ENCODE results near the gene GASK1B.

The GASK1B gene

DNA sequence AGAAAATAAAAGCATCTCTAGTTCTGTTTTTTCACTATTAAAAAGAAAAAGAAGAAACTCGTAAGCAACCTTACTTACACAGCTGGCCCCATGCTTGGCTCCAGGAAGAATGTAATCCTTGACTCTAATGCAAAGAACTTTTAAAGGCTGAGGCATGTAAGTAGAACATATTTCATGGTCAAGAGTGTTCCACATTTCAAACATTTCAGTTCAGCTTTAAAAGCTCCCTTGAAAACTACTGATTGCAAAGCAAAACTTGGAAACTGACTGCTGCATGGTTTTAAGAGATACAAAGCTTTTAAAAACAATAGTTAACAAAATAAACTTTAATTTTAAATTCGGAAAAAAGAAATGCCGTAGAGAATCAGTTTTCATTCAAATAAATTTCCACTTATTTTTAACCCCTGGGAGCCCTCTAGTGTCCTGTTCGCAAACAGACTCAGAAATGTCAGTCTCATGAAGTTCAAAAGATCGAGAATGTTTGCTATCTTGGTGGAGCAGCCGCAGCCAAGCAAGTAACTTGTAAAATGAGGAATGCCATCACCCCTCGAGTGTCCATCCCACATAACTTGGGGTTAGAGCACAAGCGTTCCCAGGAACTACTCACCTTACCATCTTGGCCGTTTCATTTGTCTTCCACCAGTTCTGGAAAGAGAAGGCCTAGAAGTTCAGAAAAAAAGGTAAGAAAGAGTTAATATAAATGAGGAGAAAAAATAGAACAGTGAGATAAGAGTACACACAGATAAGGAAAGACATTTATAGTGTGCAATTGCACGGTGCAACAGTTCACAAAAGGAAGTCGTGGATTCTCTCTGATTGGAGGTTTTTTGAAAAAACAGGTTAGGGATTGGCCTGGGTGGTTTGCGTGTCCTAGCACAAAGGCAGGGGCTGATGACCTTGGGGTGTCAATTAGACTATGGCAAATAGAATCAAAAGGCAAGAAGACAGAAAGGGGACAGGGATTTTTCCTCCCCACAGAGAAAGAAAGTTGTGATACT lies at the start of gene GASK1B:
TSS of gene GASK1B (minus strand) at position 765 of the 998 bp plus-strand sequence. CDS start 1,650 bp downstream, outside the sequence.
- no peak for DNase-seq

DNA sequence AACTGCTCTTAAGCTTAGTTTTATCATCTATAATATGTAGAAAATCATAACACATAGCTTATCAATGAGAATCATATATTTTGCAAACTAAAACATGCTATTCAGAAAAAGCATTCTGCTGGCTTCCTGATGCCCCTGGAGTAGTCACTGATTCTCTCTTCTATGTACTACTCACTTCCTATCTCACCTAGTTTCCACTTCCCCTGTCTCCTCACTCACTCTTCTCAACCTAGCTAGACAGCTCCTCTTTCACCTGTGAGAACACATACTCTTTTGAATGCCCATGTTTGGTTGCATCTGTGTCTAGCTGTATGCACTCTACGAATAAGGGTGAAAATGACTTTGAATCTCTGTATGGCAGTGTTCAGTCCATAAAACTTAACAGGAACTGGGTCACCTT lies 46.8 kb upstream of the GASK1B start:
- DNase-seq, result no peak

DNA sequence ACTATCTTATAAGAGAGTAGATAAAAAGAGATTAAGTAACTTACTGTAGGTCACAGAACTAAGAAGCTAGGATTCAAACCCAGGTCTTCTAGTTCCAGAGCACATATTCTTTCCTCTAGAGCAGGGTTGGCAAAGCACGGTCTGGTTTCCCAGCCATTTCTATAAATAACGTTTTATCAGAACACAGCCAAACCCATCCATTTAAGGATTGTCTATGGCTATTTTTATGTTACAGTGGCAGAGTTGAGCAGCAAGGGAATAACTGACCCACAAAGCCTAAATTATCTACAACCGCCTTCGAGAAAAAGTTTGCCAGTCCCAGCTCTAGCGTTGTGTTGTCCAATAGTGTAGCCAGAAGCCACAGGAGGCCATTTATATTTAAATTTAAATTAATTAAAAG lies 44.9 kb upstream of the GASK1B start:
- DNase-seq, result no peak

DNA sequence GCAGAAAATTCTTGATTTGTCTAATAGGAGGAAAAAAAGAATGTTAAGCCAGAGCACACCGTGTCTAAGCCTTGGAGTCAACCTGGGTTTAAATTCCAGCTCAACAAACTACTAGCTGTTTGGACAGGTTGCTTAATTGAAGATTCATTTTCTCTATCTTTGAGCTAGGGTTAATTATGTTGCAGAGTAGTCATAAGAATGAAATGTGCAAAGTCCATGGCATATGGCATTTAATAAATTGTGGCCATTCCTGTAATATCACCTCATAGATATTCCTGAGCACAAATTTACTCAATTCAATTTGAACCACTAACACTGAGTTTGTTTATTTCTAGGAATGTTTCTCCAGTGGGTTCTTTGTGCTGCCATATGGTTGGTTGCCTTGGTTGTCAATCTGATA lies 42.0 kb upstream of the GASK1B start:
- DNase-seq, result no peak

DNA sequence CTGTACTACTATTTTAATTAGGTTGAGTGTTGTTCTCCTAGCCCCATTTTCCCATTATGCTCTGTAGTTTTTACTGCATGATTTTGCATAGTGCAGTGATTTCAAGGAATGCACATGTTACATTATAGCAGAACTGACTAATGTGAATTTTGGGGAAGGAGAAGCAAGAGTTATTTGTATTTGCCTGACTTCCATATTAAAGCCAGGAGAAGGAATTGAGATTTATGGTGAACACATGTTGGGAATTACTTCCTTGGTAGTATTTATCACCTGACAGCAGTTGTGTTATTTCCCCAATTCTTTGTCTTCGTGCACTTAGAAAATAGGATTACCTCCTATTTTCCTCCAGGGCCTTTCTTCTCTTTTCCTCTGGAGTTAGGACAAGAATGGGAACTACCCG lies 40.6 kb upstream of the GASK1B start:
- no peak for DNase-seq

DNA sequence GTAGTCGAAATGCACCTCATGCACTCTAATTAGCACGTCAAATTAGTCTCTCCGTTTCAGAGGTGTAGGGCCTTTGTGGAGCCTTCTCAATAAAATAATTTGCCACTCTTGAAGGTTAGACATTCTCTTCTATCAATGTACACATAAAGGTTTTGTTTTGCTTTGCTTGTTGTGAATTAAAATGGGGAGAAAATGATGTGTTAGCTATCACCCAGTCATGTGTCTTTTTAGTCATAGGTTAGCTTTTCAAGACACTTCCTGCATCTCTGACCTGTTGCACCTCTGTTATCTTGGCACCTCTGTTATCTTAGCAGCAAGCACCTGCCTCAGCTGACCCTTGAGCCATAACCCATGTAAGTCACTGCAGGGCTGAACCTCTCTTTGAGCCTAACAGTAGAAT lies 38.4 kb upstream of the GASK1B start:
- DNase-seq, result no peak

DNA sequence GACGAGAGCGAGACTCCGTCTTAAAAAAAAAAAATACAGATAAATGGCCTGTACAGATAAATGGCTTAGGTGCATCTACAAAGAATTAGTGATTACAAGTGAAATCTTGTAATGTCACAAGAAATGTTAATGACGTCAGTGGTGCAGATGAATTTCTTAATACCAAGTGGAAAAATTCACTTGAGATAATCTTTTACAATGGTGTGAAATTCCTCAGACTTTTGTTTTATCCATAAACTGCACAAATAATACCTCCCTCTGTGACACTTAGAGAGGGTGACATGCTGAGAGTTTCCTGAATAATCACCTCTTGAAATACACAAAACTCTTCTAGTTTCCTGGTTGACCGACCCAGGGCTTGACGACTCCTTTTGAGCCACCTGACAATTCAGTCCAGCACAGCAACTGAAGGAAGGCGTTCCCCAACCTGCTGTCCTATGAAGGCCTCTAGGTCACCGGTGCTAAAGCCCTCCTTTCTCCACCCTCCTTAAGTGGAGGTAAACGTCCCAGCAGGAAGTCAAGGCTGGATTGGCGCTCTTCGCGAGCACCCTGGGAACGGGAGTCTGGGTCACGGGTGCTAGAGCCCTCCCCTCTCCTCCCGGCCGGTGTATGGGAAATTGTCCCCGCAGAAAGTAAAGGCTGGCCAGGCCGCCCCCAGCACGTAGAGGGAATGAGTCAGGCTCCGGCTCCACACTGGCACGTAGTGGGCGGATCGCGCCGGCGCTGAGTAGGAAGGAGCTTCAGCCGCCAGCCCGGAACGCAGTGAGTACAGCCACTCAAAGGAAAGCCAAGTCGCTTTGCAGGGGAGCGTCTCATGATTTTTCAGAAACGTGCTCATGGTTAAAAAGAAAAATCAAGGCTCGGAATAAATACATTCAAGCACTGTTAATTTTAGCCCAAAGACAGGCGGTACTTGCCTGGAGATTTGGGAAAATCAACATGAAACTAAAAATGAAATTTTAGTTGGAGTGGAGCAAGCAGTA lies 37.3 kb upstream of the GASK1B start, which contains the start of gene TMEM144:
TSS of gene TMEM144 (plus strand) at position 662 of the 983 bp plus-strand sequence. CDS start 2,182 bp downstream, outside the sequence.
- peak; percentile 50 for DNase-seq

DNA sequence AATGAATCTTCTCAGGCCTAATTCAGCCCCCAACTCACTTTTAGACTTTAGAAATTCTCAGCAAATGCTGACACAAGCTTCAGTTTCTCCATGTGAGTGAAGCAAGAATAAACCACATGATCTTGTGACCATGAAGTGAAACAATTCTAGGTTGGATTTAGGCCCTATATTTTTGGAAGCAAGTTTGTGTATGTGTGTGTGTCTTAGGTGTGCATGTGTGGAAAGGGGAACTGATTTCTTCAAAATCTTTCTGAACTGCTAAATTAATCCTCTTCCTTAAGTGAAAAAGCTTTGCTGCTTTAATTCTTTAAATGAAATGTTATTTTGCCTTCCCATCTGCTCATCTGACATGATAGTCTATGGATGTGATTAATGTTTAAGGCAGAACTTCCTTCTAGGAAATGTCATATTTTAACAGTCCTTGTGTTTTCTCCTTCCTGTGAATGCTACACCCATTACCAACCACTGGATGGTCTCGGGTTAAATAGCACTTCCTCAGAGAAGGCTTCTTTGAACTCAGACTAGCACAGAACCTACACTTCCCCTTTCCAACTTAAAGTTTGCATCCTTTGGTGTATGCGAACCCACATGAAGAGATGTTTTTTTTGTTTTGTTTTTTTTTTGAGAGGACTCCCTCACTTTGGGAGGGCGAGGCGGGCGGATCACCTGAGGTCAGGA lies 36.3 kb upstream of the GASK1B start:
- DNase-seq, result no peak

DNA sequence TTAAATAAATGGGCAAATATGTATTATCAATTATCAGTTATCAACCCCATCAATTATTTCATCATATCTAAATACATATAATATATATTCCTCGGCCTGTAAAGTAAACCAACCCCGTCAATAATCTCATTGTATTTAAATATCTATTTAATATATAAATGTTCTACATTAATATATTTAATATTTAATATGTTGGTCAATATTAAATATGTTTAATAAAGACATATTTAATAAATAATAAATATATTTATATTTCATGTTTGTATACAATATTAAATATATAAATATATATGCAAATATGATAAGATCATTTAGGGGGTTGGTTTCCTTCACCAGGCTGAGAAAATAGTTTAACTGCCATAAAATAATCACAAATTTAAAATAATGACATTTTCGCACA lies 31.1 kb upstream of the GASK1B start:
- DNase-seq, result no peak

DNA sequence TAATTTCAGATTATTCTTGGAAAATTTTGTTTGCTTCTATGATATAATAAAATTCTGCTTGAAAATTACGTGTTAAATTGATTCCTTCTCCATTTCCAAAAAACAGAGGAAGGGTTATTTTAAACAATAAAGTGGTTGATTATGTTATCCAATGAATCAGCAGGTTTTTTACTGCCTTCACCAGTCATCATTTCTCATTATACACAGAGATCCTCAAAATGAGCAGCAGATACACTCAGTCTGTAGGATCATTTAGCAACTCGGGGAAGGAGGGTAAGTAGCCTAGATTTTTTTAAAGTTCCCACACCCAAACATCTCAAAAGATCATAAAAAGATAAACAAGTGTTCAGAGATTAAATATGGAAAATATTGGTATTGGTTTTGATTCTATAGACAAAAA lies 30.6 kb upstream of the GASK1B start:
- no peak for DNase-seq

DNA sequence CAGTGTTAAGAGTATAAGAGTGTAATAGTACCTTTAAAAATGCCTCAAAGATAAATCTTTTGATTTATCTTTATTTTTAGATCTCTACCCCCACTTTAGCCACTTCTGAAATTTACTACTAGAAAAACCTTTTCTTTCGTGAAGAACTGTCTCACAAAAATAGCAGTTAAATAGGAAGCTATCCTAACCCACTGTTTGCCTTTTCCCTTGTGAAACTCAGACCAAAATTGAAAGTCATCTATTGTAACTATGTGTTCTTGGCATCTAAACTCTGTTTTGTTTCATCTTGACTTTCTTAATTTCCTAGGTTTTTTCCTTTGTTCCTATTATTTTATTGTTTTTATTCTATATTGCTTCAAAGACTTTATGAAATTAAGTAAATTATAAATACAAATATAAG lies 29.7 kb upstream of the GASK1B start:
- no peak for DNase-seq

DNA sequence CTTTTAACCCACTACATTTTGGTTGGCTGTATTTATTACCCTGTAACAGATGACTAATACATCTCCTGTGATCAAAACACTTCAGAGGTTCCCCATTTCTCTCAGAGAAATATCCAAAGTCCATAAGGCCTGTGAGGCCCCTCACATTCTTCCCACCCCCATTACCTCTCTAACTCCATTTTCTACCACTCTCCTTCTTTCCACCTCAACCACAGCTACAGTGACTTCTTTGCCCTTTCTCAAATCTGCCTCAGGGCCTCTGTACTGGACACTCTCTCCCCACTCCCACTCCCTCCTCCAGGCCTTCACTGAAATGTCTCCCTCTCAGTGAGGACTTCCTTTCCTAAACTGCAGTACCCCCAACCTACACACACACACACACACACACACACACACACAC lies 29.1 kb upstream of the GASK1B start:
- no peak for DNase-seq

DNA sequence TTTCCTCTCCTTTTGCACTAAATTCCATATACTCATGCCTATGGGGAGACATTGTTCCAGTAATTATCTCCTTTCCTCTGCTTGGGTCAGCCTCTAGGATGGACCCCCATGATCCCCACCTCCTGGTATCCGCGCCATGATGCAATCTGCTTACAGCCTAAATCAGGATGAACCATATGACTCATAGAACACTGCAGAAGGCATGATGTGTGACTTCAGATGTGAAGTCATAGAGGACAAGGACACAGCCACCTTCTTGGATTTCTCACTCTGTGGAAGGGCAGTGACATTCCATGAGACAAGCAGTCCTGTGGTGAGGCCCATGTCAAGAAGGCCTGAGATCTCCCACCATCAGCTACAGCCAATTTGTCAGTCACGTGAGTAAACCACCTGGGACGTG lies 28.5 kb upstream of the GASK1B start:
- no peak for DNase-seq

DNA sequence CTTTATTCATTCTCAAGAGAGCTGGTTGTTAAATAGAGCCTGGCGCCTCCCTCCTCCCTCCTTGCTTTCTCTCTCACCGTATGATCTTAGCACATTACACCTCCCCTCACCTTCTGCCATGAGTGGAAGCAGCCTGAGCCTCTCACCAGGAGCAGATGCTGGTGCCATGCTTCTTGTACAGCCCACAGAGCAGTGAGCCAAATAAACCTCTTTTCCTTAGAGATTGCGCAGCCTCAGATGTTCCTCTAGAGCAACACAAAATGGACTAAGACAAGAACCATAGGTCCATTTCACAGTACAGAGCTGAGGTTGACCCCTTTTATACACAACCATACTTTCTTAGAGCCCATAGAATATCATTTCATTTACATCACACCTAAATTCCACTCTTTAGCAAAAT lies 27.4 kb upstream of the GASK1B start:
- no peak for DNase-seq

DNA sequence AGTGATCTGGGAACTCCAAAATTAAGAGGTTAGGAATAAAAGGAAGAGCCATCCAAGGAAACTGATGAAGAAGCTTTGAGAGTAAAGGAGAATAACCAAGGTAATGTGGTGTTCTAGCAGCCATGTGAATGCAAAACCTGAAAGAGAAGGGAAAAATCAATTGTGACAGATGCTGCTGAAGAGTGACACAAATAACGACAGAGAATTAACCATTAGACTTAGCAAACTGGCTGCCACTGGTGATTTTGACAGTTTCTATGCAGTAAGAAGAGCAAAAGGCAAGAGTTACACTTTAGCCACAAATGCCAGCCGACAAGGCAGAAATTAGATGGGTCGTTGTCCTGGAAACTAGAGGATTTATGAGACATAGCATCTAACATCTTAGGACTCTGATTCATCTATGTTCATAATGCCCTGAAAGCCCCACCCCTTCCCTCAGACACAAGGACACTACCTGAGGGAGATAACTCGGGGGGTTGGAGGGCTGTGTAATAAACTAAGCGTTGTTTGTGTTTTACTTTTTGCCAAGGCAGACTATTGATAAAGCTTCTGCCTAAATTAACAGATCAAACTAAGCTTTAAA lies 24.5 kb upstream of the GASK1B start:
- DNase-seq, result no peak

DNA sequence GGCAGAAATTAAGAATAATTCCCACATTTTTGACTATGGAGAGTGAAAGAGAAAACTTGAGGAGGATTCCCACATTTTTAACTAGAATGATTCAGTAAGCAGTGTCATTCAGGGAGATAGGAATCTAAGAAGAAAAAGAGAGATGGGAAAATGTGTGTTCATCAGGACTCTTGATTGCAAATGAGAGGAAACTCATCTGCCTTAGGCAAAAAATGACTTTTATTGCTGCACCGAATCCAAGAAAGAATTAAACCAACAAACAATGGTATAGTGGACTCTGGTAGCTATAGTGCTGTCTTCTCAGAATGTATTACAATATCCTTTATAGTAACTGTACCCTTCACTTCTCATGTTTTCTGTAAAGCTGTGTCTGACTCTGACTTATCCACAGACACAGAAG lies 22.5 kb upstream of the GASK1B start:
- no peak for DNase-seq

DNA sequence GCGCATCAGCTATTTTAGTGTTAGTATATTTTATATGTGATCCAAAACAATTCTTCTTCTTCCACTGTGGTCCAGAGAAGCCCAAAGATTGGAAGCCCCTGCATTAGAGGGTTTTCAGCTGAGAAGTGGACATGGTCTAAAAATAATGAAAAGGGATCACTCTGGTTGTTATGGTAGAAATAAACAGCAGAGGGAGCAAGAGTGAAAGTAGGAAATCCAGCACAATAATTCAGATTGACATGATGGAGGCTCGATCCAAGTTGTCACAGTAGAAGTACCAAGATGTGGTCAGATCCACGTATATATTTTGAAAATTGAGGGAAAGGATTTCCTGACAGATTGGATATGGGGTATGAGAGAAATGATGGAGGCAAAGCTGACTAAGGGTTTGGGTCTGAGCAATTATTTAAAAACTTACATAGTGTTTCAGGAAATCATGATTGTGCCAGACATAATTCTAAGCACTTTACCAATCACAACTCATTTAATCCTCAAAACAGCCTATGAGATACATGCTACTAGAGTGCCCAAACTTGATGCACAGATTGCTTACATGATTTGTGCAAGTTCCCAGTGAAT lies 20.4 kb upstream of the GASK1B start:
- no peak for DNase-seq

DNA sequence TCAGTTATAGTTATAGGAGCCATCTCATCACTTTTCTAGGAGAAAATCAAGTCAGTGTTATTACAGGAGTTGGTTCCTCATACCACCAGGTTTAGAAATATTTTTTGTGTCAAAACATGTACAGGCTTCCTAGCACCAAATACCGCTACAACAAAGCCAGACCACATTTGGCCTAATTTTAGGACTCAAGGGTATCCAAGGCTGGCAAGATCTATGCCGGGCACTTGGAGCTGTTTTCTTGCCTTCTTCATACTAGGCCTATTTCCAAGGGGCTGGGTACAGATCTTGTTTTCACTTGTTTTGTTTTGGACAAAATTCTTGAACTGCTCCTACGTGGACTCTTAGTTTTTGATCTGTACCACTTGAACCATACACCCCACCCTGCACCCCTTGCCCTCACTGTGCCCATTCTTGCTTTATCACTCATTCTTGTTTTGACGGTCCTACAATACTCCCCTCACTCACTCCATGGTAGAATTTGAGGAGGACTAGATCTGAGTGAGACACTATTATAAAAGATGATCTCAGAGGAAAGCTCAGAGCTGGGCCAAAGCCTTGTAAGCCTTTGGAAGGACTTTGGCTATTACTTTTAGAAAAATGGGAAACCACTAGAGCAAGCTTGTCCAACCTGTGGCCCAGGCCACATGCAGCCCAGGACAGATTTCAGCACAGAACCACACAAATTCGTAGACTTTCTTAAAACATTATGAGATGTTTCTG lies 19.8 kb upstream of the GASK1B start:
- DNase-seq, result no peak

DNA sequence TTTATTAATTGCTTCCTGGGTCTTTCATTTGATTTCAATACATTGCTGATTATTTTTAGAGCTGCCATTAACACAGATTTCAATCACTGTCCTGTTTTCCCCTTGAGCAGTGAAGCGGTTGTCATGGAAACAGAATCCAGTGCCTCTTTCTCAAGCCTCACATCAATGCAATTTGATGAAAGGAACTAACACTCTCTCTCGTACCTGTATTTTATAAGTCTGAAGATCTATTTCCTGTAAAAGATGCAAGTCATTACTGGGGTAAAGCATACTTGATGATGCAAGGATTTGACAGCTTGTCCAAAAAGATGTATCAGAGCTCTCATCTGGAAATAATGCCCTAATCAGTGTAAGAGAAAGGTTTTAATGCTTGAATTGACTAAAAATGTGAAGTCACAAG lies 17.9 kb upstream of the GASK1B start:
- DNase-seq, result no peak

DNA sequence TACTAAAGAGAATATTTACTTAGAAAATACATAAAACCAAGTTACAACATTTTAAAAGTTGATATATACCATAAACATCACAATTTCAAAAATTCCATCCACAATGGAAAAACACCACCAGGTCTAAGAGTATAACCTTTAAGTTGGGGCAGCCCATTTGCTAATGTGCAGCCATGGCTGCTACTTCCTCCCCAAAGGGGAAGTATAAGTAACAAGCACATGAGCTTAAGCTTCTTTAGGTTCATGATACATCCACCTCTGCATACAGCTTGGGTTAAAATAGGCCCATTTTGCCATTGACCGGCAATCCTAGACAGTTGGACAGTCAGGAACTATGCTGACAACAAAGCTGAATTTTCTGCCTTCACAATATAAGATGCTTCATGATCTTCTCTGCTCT lies 16.6 kb upstream of the GASK1B start:
- no peak for DNase-seq

DNA sequence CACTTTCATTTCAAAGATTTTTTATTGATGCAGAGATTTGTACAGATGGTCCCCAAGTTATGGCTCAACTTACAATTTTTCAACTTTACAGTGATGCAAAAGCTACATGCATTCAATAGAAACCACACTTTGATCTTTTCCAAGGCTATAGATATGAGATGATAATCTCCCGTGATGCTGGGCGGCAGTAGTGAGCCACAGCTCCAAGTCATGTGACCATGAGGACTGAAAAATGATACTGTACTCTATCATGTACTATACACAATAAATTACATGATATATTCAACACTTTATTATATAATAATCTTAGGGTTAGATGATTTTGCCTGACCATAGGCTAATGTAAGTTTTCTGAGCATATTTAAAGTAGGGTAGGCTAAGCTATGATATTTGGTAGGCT lies 14.0 kb upstream of the GASK1B start:
- no peak for DNase-seq

Measured in stimulated activated CD4-positive, alpha-beta T cell treated with anti-CD3 and anti-CD28 coated beads, Interleukin-4, amount 100 ng/mL, for 1 hour (primary cell).